Esophagus muscularis mucosa (tissue), 4 donors: Measurements from ENCODE around the gene SGCE. TPM values are rescaled to one million over a fixed set of nuclear protein-coding genes. Genes with fewer than 3 reads are reported as not detected.

Experiments
- DNase-seq: peaks from one replicate; pipeline ENCODE4 v3.0.0-alpha.2; 2017; ENCODE audit errors: extremely low spot score
- H3K27ac ChIP-seq, 4 donors: fragments of 200-600 bp; sonication (generic); replicated peaks in 1 of 4; 1 replicate in 3 of 4; 2 replicates in 1 of 4; pipeline ENCODE4 v1.5.1; 2016 to 2019; ENCODE audit warnings: mild to moderate bottlenecking in 1 of 4
- H3K27me3 ChIP-seq, 4 donors: fragments of 200-600 bp; sonication (generic); one replicate each; pipeline versions ENCODE4 v1.5.1 to v1.6.0; 2016 to 2019
- H3K36me3 ChIP-seq, 4 donors: fragments of 200-600 bp; sonication (generic); one replicate each; pipeline ENCODE4 v1.5.1; 2016 to 2019
- H3K4me1 ChIP-seq, 4 donors: fragments of 200-600 bp; sonication (generic); one replicate each; pipeline ENCODE4 v1.5.1; 2016 to 2019
- H3K4me3 ChIP-seq, 4 donors: fragments of 200-600 bp; sonication (generic); 1 replicate in 2 of 4; 2 replicates in 2 of 4; pipeline ENCODE4 v1.5.1; 2016 to 2019; ENCODE audit warnings: mild to moderate bottlenecking in 4 of 4, moderate library complexity in 1 of 4
- H3K9me3 ChIP-seq, 4 donors: fragments of 200-600 bp; sonication (generic); 1 replicate in 3 of 4; 2 replicates in 1 of 4; pipeline ENCODE4 v1.5.1; 2016 to 2019
- CTCF ChIP-seq, 3 experiments: fragments of 200-600 bp in 2 of 3; fragments of 450-650 bp in 1 of 3; sonication (generic) in 2 of 3; IDR thresholded peaks; one replicate each; pipeline ENCODE4 v1.5.1; 2017 to 2019; ENCODE audit warnings: antibody characterized with exemption in 3 of 3, mild to moderate bottlenecking in 2 of 3, moderate library complexity in 1 of 3
- EP300 ChIP-seq: sonication (generic); formaldehyde crosslinking; IDR thresholded peaks from one replicate; pipeline ENCODE4 v1.6.1; 2017; ENCODE audit warnings: antibody characterized with exemption
- POLR2A ChIP-seq: fragments of 450-650 bp; IDR thresholded peaks from one replicate; pipeline ENCODE4 v1.6.1; 2017; ENCODE audit warnings: antibody characterized with exemption, moderate library complexity, mild to moderate bottlenecking, low read depth
- POLR2AphosphoS5 ChIP-seq, 2 donors: sonication (generic); formaldehyde crosslinking; IDR thresholded peaks; one replicate each; pipeline ENCODE4 v1.6.1; 2017; ENCODE audit warnings: antibody characterized with exemption in 2 of 2
- WGBS: methylation state at CpG from one replicate; pipeline ENCODE4 v1.1.5; 2018; 5-methylcytosine and 5-hydroxymethylcytosine counted together
- intact Hi-C: fragments of 100-400 bp; cut with DNase I; formaldehyde crosslinking; loops from one replicate; pipeline ENCODE4 v1.15.1; 2023
- total RNA-seq, 4 donors: library from RNA; depleted of rRNA; stranded (reverse); fragments of >200 nt; gene quantifications; one replicate each; pipeline versions ENCODE4 v1.1.0 to v1.2.1, GENCODE V29; 2016

SGCE gene
- total RNA-seq, 4 donors from 2014 or later = 72.6 to 135 (median 88.1) TPM

- Histone ChIP-seq H3K36me3 (no peaks in the 10 kb centered on the region), H3K9me3 (no peaks in the 10 kb centered on the region), H3K4me3 (no peak overlapping the region), H3K4me1 (no peaks in the 10 kb centered on the region), H3K27ac (no peak overlapping the region), H3K27me3 (no peaks in the 10 kb centered on the region)
- intact Hi-C loops = no loop called here
- WGBS = 89% methylated on average over 1 of the region's 1 CpG
- DNase-seq = no peak
- TF ChIP-seq POLR2AphosphoS5 (IDR thresholded peaks at IDR 0.05) = no peak
- no peak for TF ChIP-seq POLR2A
- TF ChIP-seq CTCF (IDR thresholded peaks at IDR 0.05) = no peak
- TF ChIP-seq EP300 = no peak
These were observed 27.1 kb upstream of the SGCE start for GRCh38 chr7:94683066-94683465.

- no peak overlapping the region for H3K27ac ChIP-seq
- no peaks in the 10 kb centered on the region for H3K27me3 ChIP-seq
- no peak overlapping the region for H3K4me3 ChIP-seq
- intact Hi-C loops = no loop called here
- no peaks in the 10 kb centered on the region for H3K9me3 ChIP-seq
- 88% methylated on average over 1 of the region's 1 CpG for WGBS
- H3K36me3 ChIP-seq = no peaks in the 10 kb centered on the region
- TF ChIP-seq POLR2AphosphoS5 (IDR thresholded peaks at IDR 0.05) (no peak), EP300 (no peak), CTCF (IDR thresholded peaks at IDR 0.05) (no peak), POLR2A (no peak)
- H3K4me1 ChIP-seq = no peaks in the 10 kb centered on the region
- no peak for DNase-seq
These were observed 23.4 kb upstream of the SGCE start for GRCh38 chr7:94679358-94679757.

- 84% methylated on average over 3 of the region's 3 CpGs for whole genome bisulfite sequencing
These were observed 20.5 kb upstream of the SGCE start for GRCh38 chr7:94676431-94676830.

GRCh38 chr7:94675356-94675755, 19.4 kb upstream of the SGCE start:
- DNase-seq = no peak
- H3K4me1 ChIP-seq = no peaks in the 10 kb centered on the region
- no peaks in the 10 kb centered on the region for H3K27me3 ChIP-seq
- intact Hi-C loops = no loop called here
- no peak overlapping the region for H3K27ac ChIP-seq
- no peaks in the 10 kb centered on the region for H3K9me3 ChIP-seq
- TF ChIP-seq CTCF (IDR thresholded peaks at IDR 0.05) (no peak), POLR2AphosphoS5 (IDR thresholded peaks at IDR 0.05) (no peak), POLR2A (no peak), EP300 (no peak)
- no peak overlapping the region for H3K4me3 ChIP-seq
- 94% methylated on average over 8 of the region's 8 CpGs for WGBS
- H3K36me3 ChIP-seq = no peaks in the 10 kb centered on the region

More at GRCh38 chr7:94676431-94676830, 20.5 kb upstream of the SGCE start:
- Histone ChIP-seq H3K27ac (no peak overlapping the region), H3K36me3 (no peaks in the 10 kb centered on the region), H3K4me3 (no peak overlapping the region), H3K27me3 (no peaks in the 10 kb centered on the region), H3K9me3 (no peaks in the 10 kb centered on the region), H3K4me1 (no peaks in the 10 kb centered on the region)
- intact Hi-C loops = no loop called here
- TF ChIP-seq CTCF (IDR thresholded peaks at IDR 0.05) = no peak
- no peak for DNase-seq

- H3K9me3 ChIP-seq = no peaks in the 10 kb centered on the region
- intact Hi-C loops = no loop called here
- no peak overlapping the region for H3K27ac ChIP-seq
- no peak for DNase-seq
- 91% methylated on average over 4 of the region's 4 CpGs for WGBS
- no peaks in the 10 kb centered on the region for H3K36me3 ChIP-seq
- TF ChIP-seq CTCF (IDR thresholded peaks at IDR 0.05) (no peak), POLR2A (no peak), POLR2AphosphoS5 (IDR thresholded peaks at IDR 0.05) (no peak), EP300 (no peak)
- H3K4me1 ChIP-seq = no peaks in the 10 kb centered on the region
- H3K4me3 ChIP-seq = no peak overlapping the region
- no peaks in the 10 kb centered on the region for H3K27me3 ChIP-seq
These were observed 15.7 kb upstream of the SGCE start for GRCh38 chr7:94671444-94672235.
